Chondrocyte (in vitro differentiated cells): ENCODE results near the gene IFNA10. TPM values are rescaled to one million over a fixed set of nuclear protein-coding genes. Genes with fewer than 3 reads are reported as not detected.

ENCODE experiments used
- total RNA-seq: library from RNA; stranded (reverse); gene quantifications from 3 replicates; pipeline ENCODE4 v1.2.1, GENCODE V29; 2021

Gene IFNA10
- total RNA-seq, 1 donor from 2014 or later: not detected

Other genes starting within 250 kb of the IFNA10 start
- gene HACD4, start 175.5 kb downstream of the IFNA10 start, total RNA-seq: 0.97 to 1.3 TPM (median 0.97 TPM) in 3 replicates
- gene IFNB1, start 129.2 kb downstream of the IFNA10 start, total RNA-seq: not detected in 3 replicates
- gene IFNW1, start 65.3 kb downstream of the IFNA10 start, total RNA-seq: not detected in 3 replicates
- not detected in 3 replicates for gene IFNA21, start 40.5 kb downstream of the IFNA10 start, total RNA-seq
- gene IFNA4, start 19.6 kb downstream of the IFNA10 start, total RNA-seq: not detected in 3 replicates
- gene IFNA7, start 4.9 kb downstream of the IFNA10 start, total RNA-seq: not detected in 3 replicates
- not detected in 3 replicates for gene IFNA16, start 10.2 kb upstream of the IFNA10 start, total RNA-seq
- not detected in 3 replicates for gene IFNA17, start 21.1 kb upstream of the IFNA10 start, total RNA-seq
- not detected in 3 replicates for gene IFNA14, start 32.9 kb upstream of the IFNA10 start, total RNA-seq
- not detected in 3 replicates for gene IFNA5, start 98.2 kb upstream of the IFNA10 start, total RNA-seq
- 27.6 to 32.6 TPM (median 28.9 TPM) in 3 replicates for gene KLHL9, start 128.3 kb upstream of the IFNA10 start, total RNA-seq
- not detected in 3 replicates for gene IFNA6, start 143.7 kb upstream of the IFNA10 start, total RNA-seq
- gene IFNA13, start 160.9 kb upstream of the IFNA10 start, total RNA-seq: not detected in 3 replicates
- gene IFNA2, start 178.3 kb upstream of the IFNA10 start, total RNA-seq: not detected in 3 replicates
- not detected in 3 replicates for gene IFNA8, start 202.0 kb upstream of the IFNA10 start, total RNA-seq
- not detected in 3 replicates for gene IFNA1, start 233.3 kb upstream of the IFNA10 start, total RNA-seq